K562 treated with DMSO at 1 percent for 24 hours (cell line): ENCODE results near the gene ENOSF1. TPM values are rescaled to one million over a fixed set of nuclear protein-coding genes. Genes with fewer than 3 reads are reported as not detected.

Experiments used
- total RNA-seq: library from RNA; unstranded; fragments of 300-600 nt; gene quantifications from 2 replicates; pipeline ENCODE4 v1.2.3, GENCODE V29; 2022; ENCODE audit warnings: low read depth; ENCODE audit not compliant: insufficient read depth

ENOSF1 gene, protein sequence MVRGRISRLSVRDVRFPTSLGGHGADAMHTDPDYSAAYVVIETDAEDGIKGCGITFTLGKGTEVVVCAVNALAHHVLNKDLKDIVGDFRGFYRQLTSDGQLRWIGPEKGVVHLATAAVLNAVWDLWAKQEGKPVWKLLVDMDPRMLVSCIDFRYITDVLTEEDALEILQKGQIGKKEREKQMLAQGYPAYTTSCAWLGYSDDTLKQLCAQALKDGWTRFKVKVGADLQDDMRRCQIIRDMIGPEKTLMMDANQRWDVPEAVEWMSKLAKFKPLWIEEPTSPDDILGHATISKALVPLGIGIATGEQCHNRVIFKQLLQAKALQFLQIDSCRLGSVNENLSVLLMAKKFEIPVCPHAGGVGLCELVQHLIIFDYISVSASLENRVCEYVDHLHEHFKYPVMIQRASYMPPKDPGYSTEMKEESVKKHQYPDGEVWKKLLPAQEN
- 29.1 and 32.1 TPM in 2 replicates for total RNA-seq

DNA sequence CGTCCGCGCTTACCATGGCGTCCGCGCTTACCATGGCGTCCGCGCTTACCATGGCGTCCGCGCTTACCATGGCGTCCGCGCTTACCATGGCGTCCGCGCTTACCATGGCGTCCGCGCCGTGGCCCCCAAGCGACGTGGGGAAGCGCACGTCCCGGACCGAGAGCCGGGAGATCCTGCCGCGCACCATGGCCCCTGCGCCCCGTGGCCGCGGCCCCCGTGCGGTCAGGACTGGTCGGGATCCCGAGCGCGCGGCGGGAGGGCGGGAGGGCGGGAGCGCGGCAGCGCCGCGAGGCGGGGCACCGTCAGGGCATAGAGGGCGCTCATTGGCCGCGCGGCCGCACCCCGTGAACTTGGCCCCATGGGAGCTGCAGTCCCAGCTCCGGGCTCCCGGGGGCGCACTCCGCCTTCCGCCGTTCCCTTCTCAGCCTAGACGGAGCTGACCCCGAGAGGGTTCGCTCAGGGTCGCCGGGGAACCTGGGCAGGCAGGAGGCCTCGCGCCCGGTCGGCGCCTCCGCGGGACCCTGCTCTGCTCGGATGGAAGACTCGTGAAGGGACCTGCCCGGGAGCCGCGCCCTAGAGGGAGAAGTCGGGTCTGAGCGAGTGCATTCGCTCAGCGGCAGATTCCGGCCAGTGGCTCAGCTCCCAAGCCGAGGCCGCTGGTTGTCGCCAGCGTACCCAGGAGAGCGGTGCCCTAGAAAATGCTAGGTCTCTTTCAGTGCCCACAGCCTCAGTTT, at the start of gene ENOSF1:
ENOSF1 (minus strand) TSS at position 230 of the 734 bp plus-strand sequence; CDS start at position 187, 43 bp downstream.

DNA sequence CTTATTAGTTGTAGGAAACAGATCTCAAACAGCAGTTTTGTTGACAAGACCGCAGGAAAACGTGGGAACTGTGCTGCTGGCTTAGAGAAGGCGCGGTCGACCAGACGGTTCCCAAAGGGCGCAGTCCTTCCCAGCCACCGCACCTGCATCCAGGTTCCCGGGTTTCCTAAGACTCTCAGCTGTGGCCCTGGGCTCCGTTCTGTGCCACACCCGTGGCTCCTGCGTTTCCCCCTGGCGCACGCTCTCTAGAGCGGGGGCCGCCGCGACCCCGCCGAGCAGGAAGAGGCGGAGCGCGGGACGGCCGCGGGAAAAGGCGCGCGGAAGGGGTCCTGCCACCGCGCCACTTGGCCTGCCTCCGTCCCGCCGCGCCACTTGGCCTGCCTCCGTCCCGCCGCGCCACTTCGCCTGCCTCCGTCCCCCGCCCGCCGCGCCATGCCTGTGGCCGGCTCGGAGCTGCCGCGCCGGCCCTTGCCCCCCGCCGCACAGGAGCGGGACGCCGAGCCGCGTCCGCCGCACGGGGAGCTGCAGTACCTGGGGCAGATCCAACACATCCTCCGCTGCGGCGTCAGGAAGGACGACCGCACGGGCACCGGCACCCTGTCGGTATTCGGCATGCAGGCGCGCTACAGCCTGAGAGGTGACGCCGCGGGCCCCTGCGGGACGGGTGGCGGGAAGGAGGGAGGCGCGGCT, 55.0 kb downstream of the ENOSF1 start, which contains the start of gene TYMS:
TYMS (plus strand) TSS at position 343 of the 690 bp plus-strand sequence; CDS start at position 433, 90 bp downstream.

Other genes starting within 250 kb of the ENOSF1 start
- gene COLEC12, start 211.9 kb downstream of the ENOSF1 start, total RNA-seq, result not detected in 2 replicates
- 0.36 TPM in 1 of 2 replicates, not detected in the other for gene CETN1, start 132.2 kb downstream of the ENOSF1 start, total RNA-seq
- gene CLUL1, start 115.6 kb downstream of the ENOSF1 start, total RNA-seq, result 0.38 and 1.3 TPM in 2 replicates
- 227 and 234 TPM in 2 replicates for gene TYMS, start 55.0 kb downstream of the ENOSF1 start, total RNA-seq
- gene YES1, start 99.6 kb upstream of the ENOSF1 start, total RNA-seq, result 21.4 and 22.2 TPM in 2 replicates
- gene ADCYAP1, start 192.2 kb upstream of the ENOSF1 start, total RNA-seq, result not detected in 2 replicates